Natural killer cell (primary cell): ENCODE data around the gene TM9SF3. TPM values are rescaled to one million over a fixed set of nuclear protein-coding genes. Genes with fewer than 3 reads are reported as not detected.

Experiments used
- ATAC-seq, 3 donors: fragments of 150-1000 bp in 2 of 3; fragments of 200-7000 bp in 1 of 3; cut with Tn5 transposase; 1 replicate in 1 of 3; 2 replicates in 2 of 3; pipeline ENCODE4 v1.10.0; 2021; ENCODE audit warnings: mild to moderate bottlenecking in 2 of 3, moderate library complexity in 2 of 3
- DNase-seq, 2 donors: peaks; one replicate each; pipeline versions ENCODE4 v3.0.0 to v3.0.0-alpha.2; 2013 to 2021; ENCODE audit warnings: mixed read lengths in 1 of 2
- H3K27ac ChIP-seq: one replicate; pipeline ENCODE4 v1.5.1; 2013; ENCODE audit warnings: mild to moderate bottlenecking, low read length
- H3K27me3 ChIP-seq: one replicate; pipeline ENCODE4 v1.6.1; 2013; ENCODE audit warnings: low read length; ENCODE audit not compliant: control insufficient read depth, insufficient read depth
- H3K36me3 ChIP-seq: one replicate; pipeline ENCODE4 v1.6.1; 2013; ENCODE audit warnings: low read length; ENCODE audit not compliant: control insufficient read depth, insufficient read depth
- H3K4me1 ChIP-seq: one replicate; pipeline ENCODE4 v1.6.1; 2013; ENCODE audit warnings: low read length; ENCODE audit not compliant: control insufficient read depth, insufficient read depth
- H3K4me3 ChIP-seq: one replicate; pipeline ENCODE4 v1.5.1; 2013; ENCODE audit warnings: low read length
- H3K9me3 ChIP-seq: one replicate; pipeline ENCODE4 v1.6.1; 2013; ENCODE audit warnings: low read length; ENCODE audit not compliant: control insufficient read depth, insufficient read depth
- H3K27ac Mint-ChIP-seq, 2 donors: one replicate each; pipeline ENCODE4 v1.8.0; 2022; ENCODE audit warnings: mild to moderate bottlenecking in 2 of 2, mixed read lengths in 2 of 2, moderate library complexity in 1 of 2
- H3K27me3 Mint-ChIP-seq, 2 donors: one replicate each; pipeline ENCODE4 v1.8.0; 2022; ENCODE audit warnings: low read depth in 2 of 2, mixed read lengths in 2 of 2
- H3K36me3 Mint-ChIP-seq: one replicate; pipeline ENCODE4 v1.8.0; 2022; ENCODE audit warnings: mixed read lengths
- H3K4me1 Mint-ChIP-seq, 2 donors: one replicate each; pipeline ENCODE4 v1.8.0; 2022; ENCODE audit warnings: mixed read lengths in 2 of 2
- H3K4me3 Mint-ChIP-seq: one replicate; pipeline ENCODE4 v1.8.0; 2022; ENCODE audit warnings: mild to moderate bottlenecking, moderate library complexity, mixed read lengths
- H3K9me3 Mint-ChIP-seq, 2 donors: one replicate each; pipeline ENCODE4 v1.8.0; 2022; ENCODE audit warnings: mixed read lengths in 2 of 2
- WGBS: methylation state at CpG from one replicate; pipeline ENCODE4 v1.1.7; 2013; ENCODE audit warnings: missing lambda C conversion rate; ENCODE audit not compliant: insufficient coverage; 5-methylcytosine and 5-hydroxymethylcytosine counted together
- intact Hi-C: fragments of 100-400 bp; cut with micrococcal nuclease; formaldehyde crosslinking; loops from one replicate; pipeline ENCODE4 v1.14.2; 2022
- total RNA-seq, 4 donors: library from RNA; stranded (reverse); fragments of 120-200 nt in 1 of 4; gene quantifications; one replicate each; pipeline versions ENCODE4 v1.2.3 to v1.2.4, GENCODE V29; 2013 to 2022
- TF ChIP-seq, protein P1 (sequence below): fragments of 200-600 bp; IDR thresholded peaks from one replicate; pipeline ENCODE4 v1.8.0; 2022; ENCODE audit warnings: antibody characterized with exemption

Gene TM9SF3
- total RNA-seq, 3 donors from 2014 or later (not counting 1 experiment from before 2014, with no cell fraction given) = 113 to 119 (median 117) TPM

DNA sequence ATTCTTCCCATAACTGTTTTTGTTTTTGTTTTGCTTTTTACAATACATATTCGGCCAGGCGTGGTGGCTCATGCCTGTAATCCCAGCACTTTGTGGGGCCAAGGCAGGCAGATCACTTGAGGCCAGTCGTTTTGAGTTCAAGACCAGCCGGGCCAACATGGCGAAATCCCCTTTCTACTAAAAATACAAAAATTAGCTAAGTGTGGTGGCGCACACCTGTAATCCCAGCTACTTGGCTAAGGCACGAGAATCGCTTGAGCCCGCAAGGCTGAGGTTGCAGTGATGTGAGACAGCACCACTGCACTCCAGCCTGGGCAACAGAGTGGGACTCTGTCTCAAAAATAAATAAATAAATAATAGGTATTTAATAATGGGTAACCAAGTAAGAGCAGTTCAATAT lies 2.3 kb downstream of the TM9SF3 start:
- Histone ChIP-seq H3K4me3 (no peak overlapping the region), H3K27ac (no peak overlapping the region), H3K27me3 (no peaks in the 10 kb centered on the region), H3K4me1 (peaks cover 21% of the 10 kb centered on the region), H3K36me3 (no peaks in the 10 kb centered on the region), H3K9me3 (no peaks in the 10 kb centered on the region)
- Mint-ChIP-seq H3K27ac (peak overlapping the region; percentile 66 to 97), H3K4me1 (peaks cover 46 to 53% of the 10 kb centered on the region in 2 donors), H3K36me3 (no peaks in the 10 kb centered on the region), H3K4me3 (peak overlapping the region; percentile 28), H3K9me3 (no peaks in the 10 kb centered on the region), H3K27me3 (no peaks in the 10 kb centered on the region)
- intact Hi-C loops = no loop called here
- TF ChIP-seq, protein P1, sequence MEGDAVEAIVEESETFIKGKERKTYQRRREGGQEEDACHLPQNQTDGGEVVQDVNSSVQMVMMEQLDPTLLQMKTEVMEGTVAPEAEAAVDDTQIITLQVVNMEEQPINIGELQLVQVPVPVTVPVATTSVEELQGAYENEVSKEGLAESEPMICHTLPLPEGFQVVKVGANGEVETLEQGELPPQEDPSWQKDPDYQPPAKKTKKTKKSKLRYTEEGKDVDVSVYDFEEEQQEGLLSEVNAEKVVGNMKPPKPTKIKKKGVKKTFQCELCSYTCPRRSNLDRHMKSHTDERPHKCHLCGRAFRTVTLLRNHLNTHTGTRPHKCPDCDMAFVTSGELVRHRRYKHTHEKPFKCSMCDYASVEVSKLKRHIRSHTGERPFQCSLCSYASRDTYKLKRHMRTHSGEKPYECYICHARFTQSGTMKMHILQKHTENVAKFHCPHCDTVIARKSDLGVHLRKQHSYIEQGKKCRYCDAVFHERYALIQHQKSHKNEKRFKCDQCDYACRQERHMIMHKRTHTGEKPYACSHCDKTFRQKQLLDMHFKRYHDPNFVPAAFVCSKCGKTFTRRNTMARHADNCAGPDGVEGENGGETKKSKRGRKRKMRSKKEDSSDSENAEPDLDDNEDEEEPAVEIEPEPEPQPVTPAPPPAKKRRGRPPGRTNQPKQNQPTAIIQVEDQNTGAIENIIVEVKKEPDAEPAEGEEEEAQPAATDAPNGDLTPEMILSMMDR = no peak
- DNase-seq (no peak), ATAC-seq (no peak)
- WGBS = 88% methylated on average over 8 of the region's 9 CpGs

GRCh38 chr10:96584035-96584434 lies 2.8 kb downstream of the TM9SF3 start:
- Histone ChIP-seq H3K36me3 (no peaks in the 10 kb centered on the region), H3K4me1 (peaks cover 21% of the 10 kb centered on the region), H3K9me3 (no peaks in the 10 kb centered on the region), H3K4me3 (no peak overlapping the region), H3K27me3 (no peaks in the 10 kb centered on the region), H3K27ac (no peak overlapping the region)
- ATAC-seq = no peak
- peaks cover 46 to 54% of the 10 kb centered on the region in 2 donors for H3K4me1 Mint-ChIP-seq
- TF ChIP-seq, protein P1 = no peak
- intact Hi-C loops = no loop called here
- H3K36me3 Mint-ChIP-seq = no peaks in the 10 kb centered on the region
- H3K9me3 Mint-ChIP-seq = no peaks in the 10 kb centered on the region
- H3K27ac Mint-ChIP-seq = peak overlapping the region; percentile 66 to 97
- WGBS = no CpG with 5 or more reads among the region's 1 CpG
- no peak overlapping the region for H3K4me3 Mint-ChIP-seq
- no peaks in the 10 kb centered on the region for H3K27me3 Mint-ChIP-seq
- no peak for DNase-seq

DNA sequence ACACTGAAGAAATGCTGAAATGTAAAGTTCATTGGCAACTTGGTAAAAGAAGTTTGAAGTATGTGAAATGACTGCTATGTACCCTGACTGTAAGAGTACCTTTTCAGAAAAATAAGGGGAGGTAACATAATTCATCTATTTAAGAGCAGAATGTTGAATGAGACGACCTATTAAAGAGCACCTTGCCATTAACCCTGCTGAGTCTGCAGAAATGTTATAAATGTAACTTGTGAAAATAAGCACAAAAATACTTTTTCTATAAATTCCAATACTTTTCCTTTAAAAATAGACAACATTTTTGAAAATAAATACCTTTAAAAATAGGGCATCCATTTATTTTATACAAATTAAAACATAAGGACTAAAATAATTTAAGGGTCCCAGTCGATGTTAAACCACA lies 7.7 kb downstream of the TM9SF3 start:
- Mint-ChIP-seq H3K4me1 (peaks cover 69 to 82% of the 10 kb centered on the region in 2 donors), H3K4me3 (no peak overlapping the region), H3K36me3 (no peaks in the 10 kb centered on the region), H3K27ac (no peak overlapping the region), H3K27me3 (no peaks in the 10 kb centered on the region), H3K9me3 (no peaks in the 10 kb centered on the region)
- DNase-seq (no peak), ATAC-seq (no peak)
- Histone ChIP-seq H3K27ac (no peak overlapping the region), H3K9me3 (no peaks in the 10 kb centered on the region), H3K4me3 (no peak overlapping the region), H3K36me3 (peaks cover 8% of the 10 kb centered on the region), H3K27me3 (no peaks in the 10 kb centered on the region), H3K4me1 (peaks cover 2% of the 10 kb centered on the region)
- TF ChIP-seq, protein P1 = no peak
- intact Hi-C loops = no loop called here
- no CpG with 5 or more reads among the region's 2 CpGs for WGBS

DNA sequence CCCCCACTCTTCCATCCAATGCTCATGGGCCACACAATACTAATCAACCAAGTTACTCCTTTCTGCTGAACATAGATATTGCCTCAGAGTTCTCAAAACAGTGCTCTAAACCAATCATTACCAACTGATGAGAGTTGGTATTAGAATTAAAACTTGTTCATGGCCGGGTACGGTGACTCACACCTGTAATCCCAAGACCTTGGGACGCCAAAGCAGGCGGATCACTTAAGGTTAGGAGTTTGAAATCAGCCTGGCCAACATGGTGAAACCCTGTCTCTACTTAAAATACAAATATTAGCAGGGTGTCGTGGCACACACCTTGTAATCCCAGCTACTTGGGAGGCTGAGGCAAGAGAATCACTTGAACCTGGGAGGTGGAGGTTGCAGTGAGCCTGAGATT lies 8.2 kb downstream of the TM9SF3 start:
- no peaks in the 10 kb centered on the region for H3K9me3 Mint-ChIP-seq
- Histone ChIP-seq H3K4me1 (peaks cover 2% of the 10 kb centered on the region), H3K27ac (no peak overlapping the region), H3K27me3 (no peaks in the 10 kb centered on the region), H3K36me3 (peaks cover 8% of the 10 kb centered on the region), H3K9me3 (no peaks in the 10 kb centered on the region), H3K4me3 (no peak overlapping the region)
- intact Hi-C loops = no loop called here
- no peaks in the 10 kb centered on the region for H3K36me3 Mint-ChIP-seq
- no peak for ATAC-seq
- H3K27me3 Mint-ChIP-seq = no peaks in the 10 kb centered on the region
- H3K27ac Mint-ChIP-seq = peak overlapping the region in 1 of 2 donors; percentile 23
- TF ChIP-seq, protein P1 = no peak
- H3K4me1 Mint-ChIP-seq = peaks cover 69 to 82% of the 10 kb centered on the region in 2 donors
- H3K4me3 Mint-ChIP-seq = no peak overlapping the region
- no peak for DNase-seq
- 100% methylated on average over 5 of the region's 5 CpGs for WGBS
